Astrocyte (in vitro differentiated cells and primary cell): ENCODE results near the gene PSD4. TPM values are rescaled to one million over a fixed set of nuclear protein-coding genes. Genes with fewer than 3 reads are reported as not detected.

ENCODE experiments used
- DNase-seq: peaks from one replicate; pipeline ENCODE4 v3.0.0-alpha.2; 2010; ENCODE audit warnings: low read depth
- FAIRE-seq: peaks from 2 replicates; lab custom pipeline; 2011; peaks lifted over from hg19 to GRCh38; lab: Jason Lieb, UNC
- H2AFZ ChIP-seq: 2 replicates; pipeline ENCODE4 v1.6.0; 2012; ENCODE audit warnings: low read depth, low read length, inconsistent platforms
- H3K27ac ChIP-seq: 2 replicates; pipeline ENCODE4 v1.5.1; 2011; ENCODE audit warnings: low read depth, low read length, inconsistent platforms
- H3K27me3 ChIP-seq: 2 replicates; pipeline ENCODE4 v1.6.0; 2011; ENCODE audit warnings: low read length, inconsistent platforms; ENCODE audit not compliant: insufficient read depth
- H3K36me3 ChIP-seq: 2 replicates; pipeline ENCODE4 v1.5.1; 2011; ENCODE audit warnings: low read length, inconsistent platforms; ENCODE audit not compliant: insufficient read depth
- H3K4me1 ChIP-seq: 2 replicates; pipeline ENCODE4 v1.5.1; 2011; ENCODE audit warnings: low read length, inconsistent platforms; ENCODE audit not compliant: insufficient read depth
- H3K4me2 ChIP-seq: 2 replicates; pipeline ENCODE4 v1.6.0; 2012; ENCODE audit warnings: low read length, inconsistent platforms
- H3K4me3 ChIP-seq: 2 replicates; pipeline ENCODE4 v1.5.1; 2011; ENCODE audit warnings: low read depth, mild to moderate bottlenecking, low read length, inconsistent platforms; ENCODE audit not compliant: insufficient read depth
- H3K79me2 ChIP-seq: 2 replicates; pipeline ENCODE4 v1.6.0; 2012; ENCODE audit warnings: mild to moderate bottlenecking, low read length, inconsistent platforms; ENCODE audit not compliant: insufficient read depth
- H3K9ac ChIP-seq: 2 replicates; pipeline ENCODE4 v1.6.0; 2012; ENCODE audit warnings: mild to moderate bottlenecking, low read length, inconsistent platforms
- H3K9me3 ChIP-seq: 2 replicates; pipeline ENCODE4 v1.5.1; 2012; ENCODE audit warnings: low read depth, mild to moderate bottlenecking, low read length, inconsistent platforms; ENCODE audit not compliant: insufficient read depth
- H4K20me1 ChIP-seq: 2 replicates; pipeline ENCODE4 v1.6.0; 2012; ENCODE audit warnings: low read length, inconsistent platforms; ENCODE audit not compliant: insufficient read depth
- H3K27ac Mint-ChIP-seq: one replicate; pipeline ENCODE4 v1.8.0; 2021; ENCODE audit warnings: mild to moderate bottlenecking, mixed read lengths; ENCODE audit not compliant: unreplicated experiment
- H3K27me3 Mint-ChIP-seq: one replicate; pipeline ENCODE4 v1.8.0; 2021; ENCODE audit warnings: low read depth, mixed read lengths; ENCODE audit not compliant: unreplicated experiment
- H3K36me3 Mint-ChIP-seq: one replicate; pipeline ENCODE4 v1.8.0; 2021; ENCODE audit warnings: low read depth, mixed read lengths; ENCODE audit not compliant: unreplicated experiment
- H3K4me1 Mint-ChIP-seq: one replicate; pipeline ENCODE4 v1.8.0; 2021; ENCODE audit warnings: low read depth, mixed read lengths; ENCODE audit not compliant: unreplicated experiment
- H3K4me3 Mint-ChIP-seq: one replicate; pipeline ENCODE4 v1.8.0; 2021; ENCODE audit warnings: mild to moderate bottlenecking, moderate library complexity, mixed read lengths; ENCODE audit not compliant: unreplicated experiment
- H3K9me3 Mint-ChIP-seq: one replicate; pipeline ENCODE4 v1.8.0; 2021; ENCODE audit warnings: mild to moderate bottlenecking, mixed read lengths; ENCODE audit not compliant: unreplicated experiment
- CTCF ChIP-seq: IDR thresholded peaks from 2 replicates; pipeline ENCODE4 v1.5.1; 2011; ENCODE audit warnings: low read depth, mild to moderate bottlenecking, inconsistent platforms, low read length, moderate library complexity; ENCODE audit not compliant: insufficient read depth
- EZH2 ChIP-seq: IDR thresholded peaks from 2 replicates; pipeline ENCODE4 v1.6.1; 2012; ENCODE audit warnings: mild to moderate bottlenecking, low read length, inconsistent platforms; ENCODE audit not compliant: insufficient read depth
- total RNA-seq: library from RNA; stranded (reverse); gene quantifications from 2 replicates; pipeline ENCODE4 v1.2.1, GENCODE V29; 2021

Gene PSD4
- total RNA-seq, 1 donor from 2014 or later: 4.0 TPM

- Mint-ChIP-seq H3K4me3 (no peak overlapping the region), H3K27ac (no peak overlapping the region), H3K9me3 (peaks cover 2% of the 10 kb centered on the region), H3K36me3 (no peaks in the 10 kb centered on the region), H3K4me1 (no peaks in the 10 kb centered on the region), H3K27me3 (peaks cover 8% of the 10 kb centered on the region)
- Histone ChIP-seq H3K4me3 (no peak overlapping the region), H3K9ac (no peak overlapping the region), H3K9me3 (no peaks in the 10 kb centered on the region), H3K79me2 (no peaks in the 10 kb centered on the region), H3K4me2 (no peak overlapping the region), H3K27me3 (no peaks in the 10 kb centered on the region), H4K20me1 (no peaks in the 10 kb centered on the region), H3K36me3 (no peaks in the 10 kb centered on the region), H3K4me1 (peaks cover 7% of the 10 kb centered on the region), H2AFZ (no peak overlapping the region), H3K27ac (no peak overlapping the region)
- DNase-seq: no peak
- FAIRE-seq: no peak
- no peak for TF ChIP-seq EZH2
- no peak for TF ChIP-seq CTCF
Observed at GRCh38 chr2:113133704-113134598, 39.8 kb upstream of the PSD4 start.

- no peaks in the 10 kb centered on the region for H3K79me2 ChIP-seq
- no peaks in the 10 kb centered on the region for H4K20me1 ChIP-seq
Observed at GRCh38 chr2:113134717-113135116, 39.1 kb upstream of the PSD4 start.

More at GRCh38 chr2:113134717-113135116, 39.1 kb upstream of the PSD4 start:
- H3K4me1 ChIP-seq: peaks cover 7% of the 10 kb centered on the region
- H3K27ac ChIP-seq: no peak overlapping the region
- Mint-ChIP-seq H3K9me3 (peaks cover 2% of the 10 kb centered on the region), H3K4me1 (no peaks in the 10 kb centered on the region), H3K4me3 (no peak overlapping the region), H3K27me3 (peaks cover 3% of the 10 kb centered on the region), H3K36me3 (no peaks in the 10 kb centered on the region), H3K27ac (no peak overlapping the region)
- H3K9me3 ChIP-seq: no peaks in the 10 kb centered on the region
- no peak overlapping the region for H2AFZ ChIP-seq
- TF ChIP-seq EZH2 (no peak), CTCF (no peak)
- H3K9ac ChIP-seq: no peak overlapping the region
- no peaks in the 10 kb centered on the region for H3K27me3 ChIP-seq
- no peak overlapping the region for H3K4me2 ChIP-seq
- H3K4me3 ChIP-seq: no peak overlapping the region
- no peak for FAIRE-seq
- no peaks in the 10 kb centered on the region for H3K36me3 ChIP-seq
- no peak for DNase-seq
